ENCODE data around the gene GUCA1A.
"Not testable (repeated sequence)": the region's sequence is repeated elsewhere in the genome, so short reads cannot be mapped to it uniquely, and the experiment has no call there.

GUCA1A gene

GRCh38 chr6:42216495-42216894 is 43.3 kb downstream of the GUCA1A start:
- DNase-seq = not testable (repeated sequence)

DNA sequence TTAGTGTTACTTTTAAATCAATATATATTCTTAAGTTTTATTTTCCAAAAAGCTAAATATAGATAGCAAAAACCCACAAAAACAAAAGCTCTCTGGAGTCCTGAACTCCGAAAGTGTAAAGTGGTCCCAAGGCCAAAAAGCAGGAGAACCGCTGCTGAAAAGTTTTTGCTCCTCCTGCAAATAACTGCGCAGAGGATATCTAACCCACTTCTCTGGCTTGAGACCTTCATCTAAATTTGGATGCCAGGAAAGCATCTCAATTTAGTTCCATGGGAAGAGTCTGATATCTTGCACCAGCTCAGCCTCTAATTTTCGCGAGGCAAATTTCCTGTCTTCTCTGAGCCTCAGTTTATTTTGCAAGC is 44.0 kb downstream of the GUCA1A start:
- DNase-seq = no peak

GRCh38 chr6:42217519-42218367 is 44.6 kb downstream of the GUCA1A start, which contains the start of gene MRPS10:
MRPS10 (minus strand) TSS chr6:42217861; CDS start chr6:42217849, 12 bp downstream.
- DNase-seq = peak; percentile 76

- no peak for DNase-seq
Measured at GRCh38 chr6:42220807-42221206, 47.6 kb downstream of the GUCA1A start.

DNA sequence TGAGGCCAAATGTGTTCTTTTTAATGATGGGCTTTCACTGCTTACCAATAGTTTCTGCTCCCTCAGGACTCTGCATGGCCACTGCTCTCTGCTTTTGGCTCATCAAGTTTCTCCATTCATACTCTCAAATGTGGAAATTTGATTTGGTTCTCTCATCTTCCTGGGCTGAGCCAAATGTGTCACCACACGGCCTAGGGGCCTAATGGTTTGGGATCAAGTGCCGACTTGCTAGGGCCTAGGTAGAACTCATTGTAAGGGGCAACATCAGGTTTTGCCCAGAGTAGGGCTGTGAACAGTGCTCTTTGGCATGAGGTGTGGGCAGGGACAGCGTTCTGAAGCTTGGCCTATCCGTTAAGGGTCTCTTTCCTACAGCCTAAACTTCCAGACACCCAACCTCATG is 48.4 kb downstream of the GUCA1A start:
- no peak for DNase-seq

- no peak for DNase-seq
Measured at GRCh38 chr6:42222448-42222847, 49.3 kb downstream of the GUCA1A start.

GRCh38 chr6:42224222-42225028 is 51.3 kb downstream of the GUCA1A start:
- no peak for DNase-seq

DNA sequence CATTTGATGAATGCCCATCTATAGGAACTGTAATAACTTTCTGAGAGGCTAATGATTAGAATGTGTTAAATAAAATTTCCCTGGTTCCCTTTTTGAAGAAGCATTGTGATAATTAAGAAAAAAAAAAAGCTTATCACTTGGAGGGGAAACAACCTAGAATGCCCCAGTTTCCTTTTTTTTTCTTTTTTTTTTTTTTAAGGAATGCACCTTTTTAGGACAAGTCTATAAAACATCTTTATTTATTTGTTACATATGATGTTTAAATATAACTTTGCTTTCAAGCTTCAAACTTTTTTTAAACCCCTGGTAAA is 51.8 kb downstream of the GUCA1A start:
- DNase-seq = no peak

GRCh38 chr6:42225419-42225818 is 52.3 kb downstream of the GUCA1A start:
- DNase-seq = no peak

DNA sequence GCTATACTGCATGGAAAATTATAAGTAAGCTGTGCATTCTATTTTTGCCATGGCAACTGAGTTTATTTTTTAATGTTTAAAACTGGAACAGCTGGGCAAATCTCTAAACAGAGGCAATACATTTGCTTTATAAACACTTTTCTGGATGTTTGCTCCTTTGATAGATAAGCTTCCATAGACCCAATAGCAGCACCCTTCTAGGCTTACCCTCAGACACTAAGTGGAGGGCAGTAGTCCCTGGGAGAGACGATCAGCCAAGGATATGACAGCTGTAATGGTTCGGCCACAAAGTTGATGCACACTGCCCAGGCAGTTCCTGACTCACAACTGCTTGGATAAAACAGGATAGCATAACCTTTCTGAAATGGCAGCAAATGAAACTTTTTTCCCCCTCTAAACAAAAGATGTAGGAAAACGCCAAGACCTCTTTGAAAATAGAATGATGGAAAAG is 53.0 kb downstream of the GUCA1A start:
- DNase-seq = no peak

DNA sequence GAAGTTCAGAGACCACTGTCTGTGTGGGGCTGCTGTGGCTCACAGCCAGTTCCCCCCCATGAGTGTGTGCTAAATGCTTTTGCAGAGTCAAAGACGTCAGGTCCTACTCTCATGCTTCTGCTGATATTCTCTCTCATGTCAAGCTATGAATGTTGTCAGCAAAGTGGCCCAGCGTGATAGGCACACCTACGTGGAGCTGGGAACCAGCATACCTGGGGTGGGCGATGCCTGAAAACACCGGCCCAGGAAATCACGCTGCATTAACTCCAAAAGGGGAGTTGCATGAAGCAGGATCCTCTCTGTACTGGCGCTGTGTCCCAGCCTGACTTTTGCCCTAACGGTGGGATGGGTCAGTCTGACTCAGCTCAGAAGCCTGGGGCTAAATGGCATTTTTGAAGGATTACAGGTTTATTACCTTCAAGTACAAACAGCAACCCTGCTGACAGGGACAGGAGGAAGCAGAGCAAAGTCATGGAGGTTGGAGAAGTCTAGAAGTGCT is 53.5 kb downstream of the GUCA1A start:
- no peak for DNase-seq

DNA sequence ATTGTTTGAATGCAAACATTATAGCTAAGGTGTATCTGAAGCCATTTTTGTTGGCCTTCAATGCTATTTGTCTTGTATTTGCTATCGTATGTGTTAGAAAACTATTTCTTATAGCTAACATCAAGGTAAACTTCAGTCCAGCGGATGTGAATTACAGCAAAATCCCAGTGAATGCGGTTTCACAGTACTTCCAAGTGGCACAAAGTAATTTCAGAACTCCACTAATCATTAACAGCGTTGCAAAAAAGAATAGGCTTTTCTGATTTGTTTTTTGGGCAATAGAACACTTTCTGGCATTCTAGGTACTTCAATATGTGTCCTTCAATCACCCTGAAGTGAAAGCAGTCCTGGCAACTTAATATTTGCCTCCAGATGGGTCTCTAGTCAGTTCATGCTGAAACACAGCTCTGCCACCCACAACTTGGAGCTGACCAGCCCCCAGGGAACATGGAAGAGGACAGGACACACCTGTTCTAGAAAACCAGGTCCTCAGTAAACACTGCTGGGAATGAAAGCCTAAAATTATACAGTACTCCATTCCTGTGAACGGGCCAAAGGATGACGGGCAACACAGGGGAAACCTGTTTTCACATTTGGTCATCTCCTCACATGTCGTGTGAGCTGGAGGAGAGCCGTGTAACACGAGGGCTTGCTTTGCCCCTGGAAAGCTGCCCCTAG is 54.1 kb downstream of the GUCA1A start:
- DNase-seq = no peak

GRCh38 chr6:42228305-42228704 is 55.1 kb downstream of the GUCA1A start:
- DNase-seq = no peak

Measured in SIG-M5 (cell line).